WTC11 (cell line): ENCODE results near the gene NPLOC4. TPM values are rescaled to one million over a fixed set of nuclear protein-coding genes. Genes with fewer than 3 reads are reported as not detected.

Experiments
- CBFB ChIP-seq: sonication (generic); formaldehyde crosslinking; IDR thresholded peaks from 2 replicates; pipeline ENCODE4 v1.8.1; 2022; ENCODE audit warnings: mild to moderate bottlenecking, low read depth, missing genetic modification reagents
- CREB1 ChIP-seq: sonication (generic); formaldehyde crosslinking; IDR thresholded peaks from 2 replicates; pipeline ENCODE4 v1.8.0; 2023; ENCODE audit warnings: mild to moderate bottlenecking, missing genetic modification reagents
- ESRRA ChIP-seq: sonication (generic); formaldehyde crosslinking; IDR thresholded peaks from 2 replicates; pipeline ENCODE4 v1.8.1; 2022; ENCODE audit warnings: mild to moderate bottlenecking, missing genetic modification reagents, borderline replicate concordance
- FOXJ3 ChIP-seq: sonication (generic); formaldehyde crosslinking; IDR thresholded peaks from 2 replicates; pipeline ENCODE4 v1.9.0; 2021; ENCODE audit warnings: missing genetic modification reagents, mild to moderate bottlenecking, borderline replicate concordance
- FOXP1 ChIP-seq: sonication (generic); formaldehyde crosslinking; IDR thresholded peaks from 2 replicates; pipeline ENCODE4 v1.8.0; 2022; ENCODE audit warnings: missing genetic modification reagents, mild to moderate bottlenecking, moderate library complexity, borderline replicate concordance
- GABPB1 ChIP-seq: sonication (generic); formaldehyde crosslinking; IDR thresholded peaks from 2 replicates; pipeline ENCODE4 v1.8.1; 2023; ENCODE audit warnings: mild to moderate bottlenecking, missing genetic modification reagents
- MYBL2 ChIP-seq: sonication (generic); formaldehyde crosslinking; IDR thresholded peaks from 2 replicates; pipeline ENCODE4 v1.8.1; 2023; ENCODE audit warnings: mild to moderate bottlenecking, moderate library complexity, missing genetic modification reagents
- RELA ChIP-seq: sonication (generic); formaldehyde crosslinking; IDR thresholded peaks from 2 replicates; pipeline ENCODE4 v1.8.1; 2022; ENCODE audit warnings: missing genetic modification reagents, mild to moderate bottlenecking, borderline replicate concordance
- RORB ChIP-seq: fragments of 250-450 bp; sonication (Bioruptor Pico); IDR thresholded peaks from 2 replicates; pipeline ENCODE4 v1.9.0; 2021; ENCODE audit warnings: mild to moderate bottlenecking
- SP1 ChIP-seq: sonication (generic); formaldehyde crosslinking; conservative IDR thresholded peaks from 2 replicates; pipeline ENCODE4 v1.8.1; 2022; ENCODE audit warnings: missing genetic modification reagents
- TEAD1 ChIP-seq: sonication (generic); formaldehyde crosslinking; IDR thresholded peaks from 2 replicates; pipeline ENCODE4 v1.8.0; 2022; ENCODE audit warnings: mild to moderate bottlenecking, missing genetic modification reagents
- TP53 ChIP-seq: sonication (generic); formaldehyde crosslinking; IDR thresholded peaks from 2 replicates; pipeline ENCODE4 v1.8.1; 2023; ENCODE audit warnings: mild to moderate bottlenecking, missing genetic modification reagents
- ZNF416 ChIP-seq: fragments of 250-450 bp; sonication (Bioruptor Pico); IDR thresholded peaks from 2 replicates; pipeline ENCODE4 v1.9.0; 2021; ENCODE audit warnings: mild to moderate bottlenecking, inconsistent platforms
- ZNF423 ChIP-seq: fragments of 250-450 bp; sonication (Bioruptor Pico); IDR thresholded peaks from 2 replicates; pipeline ENCODE4 v2.1.2; 2022; ENCODE audit warnings: mild to moderate bottlenecking, moderate library complexity
- total RNA-seq: library from RNA; stranded (reverse); gene quantifications from 3 replicates; pipeline ENCODE4 v1.2.3, GENCODE V29; 2021
- TF ChIP-seq, protein P1 (sequence below): sonication (generic); formaldehyde crosslinking; IDR thresholded peaks from 2 replicates; pipeline ENCODE4 v1.8.0; 2023; ENCODE audit warnings: mild to moderate bottlenecking, missing genetic modification reagents
- TF ChIP-seq, protein P2 (sequence below): sonication (generic); formaldehyde crosslinking; IDR thresholded peaks from 2 replicates; pipeline ENCODE4 v1.8.0; 2022; ENCODE audit warnings: mild to moderate bottlenecking, missing genetic modification reagents
- TF ChIP-seq, protein P3 (sequence below): sonication (generic); formaldehyde crosslinking; IDR thresholded peaks from 2 replicates; pipeline ENCODE4 v1.8.1; 2022; ENCODE audit warnings: low read depth, mild to moderate bottlenecking, moderate library complexity, missing genetic modification reagents, borderline replicate concordance
- TF ChIP-seq, protein P4 (sequence below): sonication (generic); formaldehyde crosslinking; IDR thresholded peaks from 2 replicates; pipeline ENCODE4 v1.8.0; 2022; ENCODE audit warnings: mild to moderate bottlenecking, missing genetic modification reagents
- TF ChIP-seq, protein P5 (sequence below): sonication (generic); formaldehyde crosslinking; IDR thresholded peaks from 2 replicates; pipeline ENCODE4 v1.8.0; 2023; ENCODE audit warnings: missing genetic modification reagents, mild to moderate bottlenecking, borderline replicate concordance
- TF ChIP-seq, protein P6 (sequence below): fragments of 250-450 bp; sonication (Bioruptor Pico); conservative IDR thresholded peaks from 2 replicates; pipeline ENCODE4 v1.9.0; 2021; ENCODE audit warnings: mild to moderate bottlenecking
- TF ChIP-seq, protein P7 (sequence below): sonication (generic); formaldehyde crosslinking; IDR thresholded peaks from 2 replicates; pipeline ENCODE4 v1.8.1; 2023; ENCODE audit warnings: mild to moderate bottlenecking, moderate library complexity, missing genetic modification reagents
- TF ChIP-seq, protein P8 (sequence below): sonication (generic); formaldehyde crosslinking; IDR thresholded peaks from 2 replicates; pipeline ENCODE4 v1.8.1; 2022; ENCODE audit warnings: mild to moderate bottlenecking, missing genetic modification reagents, moderate library complexity, borderline replicate concordance

The NPLOC4 gene
- total RNA-seq, 1 experiment from 2014 or later = 83.5 TPM

DNA sequence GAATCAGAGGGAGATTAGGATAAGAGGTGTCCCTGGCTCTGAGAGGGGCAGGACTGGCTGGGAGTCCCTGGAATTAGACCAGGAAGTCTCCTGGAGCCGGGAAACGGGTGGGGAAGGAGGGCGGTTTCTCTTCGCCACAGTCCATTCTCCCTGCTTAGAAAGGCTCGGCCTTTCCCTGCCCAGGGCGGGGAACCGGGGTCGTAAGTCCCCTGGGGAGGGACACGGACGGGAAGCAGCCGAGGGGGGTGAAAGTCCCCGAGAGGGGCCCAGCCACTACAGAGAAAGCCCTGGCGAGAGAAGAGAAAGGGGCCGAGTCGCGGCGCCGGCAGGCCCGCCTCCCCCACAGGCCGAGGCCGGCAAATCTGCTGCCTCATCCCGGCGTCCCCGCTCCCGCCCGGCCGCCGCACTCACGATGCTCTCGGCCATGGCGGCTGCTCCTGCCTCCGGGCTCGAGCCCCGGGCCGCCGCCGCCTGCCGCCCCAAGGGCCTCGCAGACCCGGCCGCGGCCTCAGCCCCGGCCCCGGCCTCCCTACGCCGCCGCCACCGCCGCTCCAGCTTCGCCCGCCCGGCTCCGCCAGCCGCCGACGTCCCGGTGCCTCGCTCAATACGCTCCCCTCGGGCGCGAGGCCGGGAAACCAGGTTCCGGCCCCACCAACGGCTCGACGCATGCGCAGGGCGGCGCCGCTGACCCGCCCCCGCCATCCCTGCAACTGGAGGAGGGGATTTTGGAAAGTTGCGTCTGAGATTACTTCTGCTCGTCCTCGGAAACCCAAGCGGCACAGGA lies at the start of gene NPLOC4, which contains the start of gene TSPAN10 (continued):
- TF ChIP-seq, protein P1, sequence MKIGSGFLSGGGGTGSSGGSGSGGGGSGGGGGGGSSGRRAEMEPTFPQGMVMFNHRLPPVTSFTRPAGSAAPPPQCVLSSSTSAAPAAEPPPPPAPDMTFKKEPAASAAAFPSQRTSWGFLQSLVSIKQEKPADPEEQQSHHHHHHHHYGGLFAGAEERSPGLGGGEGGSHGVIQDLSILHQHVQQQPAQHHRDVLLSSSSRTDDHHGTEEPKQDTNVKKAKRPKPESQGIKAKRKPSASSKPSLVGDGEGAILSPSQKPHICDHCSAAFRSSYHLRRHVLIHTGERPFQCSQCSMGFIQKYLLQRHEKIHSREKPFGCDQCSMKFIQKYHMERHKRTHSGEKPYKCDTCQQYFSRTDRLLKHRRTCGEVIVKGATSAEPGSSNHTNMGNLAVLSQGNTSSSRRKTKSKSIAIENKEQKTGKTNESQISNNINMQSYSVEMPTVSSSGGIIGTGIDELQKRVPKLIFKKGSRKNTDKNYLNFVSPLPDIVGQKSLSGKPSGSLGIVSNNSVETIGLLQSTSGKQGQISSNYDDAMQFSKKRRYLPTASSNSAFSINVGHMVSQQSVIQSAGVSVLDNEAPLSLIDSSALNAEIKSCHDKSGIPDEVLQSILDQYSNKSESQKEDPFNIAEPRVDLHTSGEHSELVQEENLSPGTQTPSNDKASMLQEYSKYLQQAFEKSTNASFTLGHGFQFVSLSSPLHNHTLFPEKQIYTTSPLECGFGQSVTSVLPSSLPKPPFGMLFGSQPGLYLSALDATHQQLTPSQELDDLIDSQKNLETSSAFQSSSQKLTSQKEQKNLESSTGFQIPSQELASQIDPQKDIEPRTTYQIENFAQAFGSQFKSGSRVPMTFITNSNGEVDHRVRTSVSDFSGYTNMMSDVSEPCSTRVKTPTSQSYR = 0 out of 2 replicates have a peak, but pooled peaks have one; percentile 53
- TF ChIP-seq RELA (CRISPR knock-in tag) = no peak
- peak; percentile 82 for TF ChIP-seq TP53 (CRISPR knock-in tag)
- TF ChIP-seq, protein P2, sequence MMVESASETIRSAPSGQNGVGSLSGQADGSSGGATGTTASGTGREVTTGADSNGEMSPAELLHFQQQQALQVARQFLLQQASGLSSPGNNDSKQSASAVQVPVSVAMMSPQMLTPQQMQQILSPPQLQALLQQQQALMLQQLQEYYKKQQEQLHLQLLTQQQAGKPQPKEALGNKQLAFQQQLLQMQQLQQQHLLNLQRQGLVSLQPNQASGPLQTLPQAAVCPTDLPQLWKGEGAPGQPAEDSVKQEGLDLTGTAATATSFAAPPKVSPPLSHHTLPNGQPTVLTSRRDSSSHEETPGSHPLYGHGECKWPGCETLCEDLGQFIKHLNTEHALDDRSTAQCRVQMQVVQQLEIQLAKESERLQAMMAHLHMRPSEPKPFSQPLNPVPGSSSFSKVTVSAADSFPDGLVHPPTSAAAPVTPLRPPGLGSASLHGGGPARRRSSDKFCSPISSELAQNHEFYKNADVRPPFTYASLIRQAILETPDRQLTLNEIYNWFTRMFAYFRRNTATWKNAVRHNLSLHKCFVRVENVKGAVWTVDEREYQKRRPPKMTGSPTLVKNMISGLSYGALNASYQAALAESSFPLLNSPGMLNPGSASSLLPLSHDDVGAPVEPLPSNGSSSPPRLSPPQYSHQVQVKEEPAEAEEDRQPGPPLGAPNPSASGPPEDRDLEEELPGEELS (CRISPR knock-in tag) = peak; percentile 68; the same call in 1 of the 2 replicates
- TF ChIP-seq RORB (CRISPR knock-in tag) = no peak
- TF ChIP-seq, protein P3, sequence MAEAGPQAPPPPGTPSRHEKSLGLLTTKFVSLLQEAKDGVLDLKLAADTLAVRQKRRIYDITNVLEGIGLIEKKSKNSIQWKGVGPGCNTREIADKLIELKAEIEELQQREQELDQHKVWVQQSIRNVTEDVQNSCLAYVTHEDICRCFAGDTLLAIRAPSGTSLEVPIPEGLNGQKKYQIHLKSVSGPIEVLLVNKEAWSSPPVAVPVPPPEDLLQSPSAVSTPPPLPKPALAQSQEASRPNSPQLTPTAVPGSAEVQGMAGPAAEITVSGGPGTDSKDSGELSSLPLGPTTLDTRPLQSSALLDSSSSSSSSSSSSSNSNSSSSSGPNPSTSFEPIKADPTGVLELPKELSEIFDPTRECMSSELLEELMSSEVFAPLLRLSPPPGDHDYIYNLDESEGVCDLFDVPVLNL (CRISPR knock-in tag) = peak; percentile 72; the same call in 1 of the 2 replicates
- TF ChIP-seq FOXP1 (CRISPR knock-in tag) = peak; percentile 89
- TF ChIP-seq ESRRA (CRISPR knock-in tag) = 0 out of 2 replicates have a peak, but pooled peaks have one; percentile 47
- peak; percentile 75 for TF ChIP-seq GABPB1 (CRISPR knock-in tag)
- TF ChIP-seq ZNF416 (CRISPR knock-in tag) = peak; percentile 82; the same call in 1 of the 2 replicates
- TF ChIP-seq FOXJ3 (CRISPR knock-in tag) = no peak
- TF ChIP-seq, protein P4, sequence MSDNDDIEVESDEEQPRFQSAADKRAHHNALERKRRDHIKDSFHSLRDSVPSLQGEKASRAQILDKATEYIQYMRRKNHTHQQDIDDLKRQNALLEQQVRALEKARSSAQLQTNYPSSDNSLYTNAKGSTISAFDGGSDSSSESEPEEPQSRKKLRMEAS (CRISPR knock-in tag) = no peak; the same call in 1 of the 2 replicates
- TF ChIP-seq ZNF423 (CRISPR knock-in tag) = no peak
- peak; percentile 81; the same call in 1 of the 2 replicates for TF ChIP-seq TEAD1
- TF ChIP-seq, protein P5, sequence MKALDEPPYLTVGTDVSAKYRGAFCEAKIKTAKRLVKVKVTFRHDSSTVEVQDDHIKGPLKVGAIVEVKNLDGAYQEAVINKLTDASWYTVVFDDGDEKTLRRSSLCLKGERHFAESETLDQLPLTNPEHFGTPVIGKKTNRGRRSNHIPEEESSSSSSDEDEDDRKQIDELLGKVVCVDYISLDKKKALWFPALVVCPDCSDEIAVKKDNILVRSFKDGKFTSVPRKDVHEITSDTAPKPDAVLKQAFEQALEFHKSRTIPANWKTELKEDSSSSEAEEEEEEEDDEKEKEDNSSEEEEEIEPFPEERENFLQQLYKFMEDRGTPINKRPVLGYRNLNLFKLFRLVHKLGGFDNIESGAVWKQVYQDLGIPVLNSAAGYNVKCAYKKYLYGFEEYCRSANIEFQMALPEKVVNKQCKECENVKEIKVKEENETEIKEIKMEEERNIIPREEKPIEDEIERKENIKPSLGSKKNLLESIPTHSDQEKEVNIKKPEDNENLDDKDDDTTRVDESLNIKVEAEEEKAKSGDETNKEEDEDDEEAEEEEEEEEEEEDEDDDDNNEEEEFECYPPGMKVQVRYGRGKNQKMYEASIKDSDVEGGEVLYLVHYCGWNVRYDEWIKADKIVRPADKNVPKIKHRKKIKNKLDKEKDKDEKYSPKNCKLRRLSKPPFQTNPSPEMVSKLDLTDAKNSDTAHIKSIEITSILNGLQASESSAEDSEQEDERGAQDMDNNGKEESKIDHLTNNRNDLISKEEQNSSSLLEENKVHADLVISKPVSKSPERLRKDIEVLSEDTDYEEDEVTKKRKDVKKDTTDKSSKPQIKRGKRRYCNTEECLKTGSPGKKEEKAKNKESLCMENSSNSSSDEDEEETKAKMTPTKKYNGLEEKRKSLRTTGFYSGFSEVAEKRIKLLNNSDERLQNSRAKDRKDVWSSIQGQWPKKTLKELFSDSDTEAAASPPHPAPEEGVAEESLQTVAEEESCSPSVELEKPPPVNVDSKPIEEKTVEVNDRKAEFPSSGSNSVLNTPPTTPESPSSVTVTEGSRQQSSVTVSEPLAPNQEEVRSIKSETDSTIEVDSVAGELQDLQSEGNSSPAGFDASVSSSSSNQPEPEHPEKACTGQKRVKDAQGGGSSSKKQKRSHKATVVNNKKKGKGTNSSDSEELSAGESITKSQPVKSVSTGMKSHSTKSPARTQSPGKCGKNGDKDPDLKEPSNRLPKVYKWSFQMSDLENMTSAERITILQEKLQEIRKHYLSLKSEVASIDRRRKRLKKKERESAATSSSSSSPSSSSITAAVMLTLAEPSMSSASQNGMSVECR (CRISPR knock-in tag) = peak; percentile 43; the same call in 1 of the 2 replicates
- TF ChIP-seq CREB1 (CRISPR knock-in tag) = no peak
- peak; percentile 95 for TF ChIP-seq CBFB (CRISPR knock-in tag)
- TF ChIP-seq MYBL2 (CRISPR knock-in tag) = peak; percentile 61; the same call in 1 of the 2 replicates
- TF ChIP-seq, protein P6, sequence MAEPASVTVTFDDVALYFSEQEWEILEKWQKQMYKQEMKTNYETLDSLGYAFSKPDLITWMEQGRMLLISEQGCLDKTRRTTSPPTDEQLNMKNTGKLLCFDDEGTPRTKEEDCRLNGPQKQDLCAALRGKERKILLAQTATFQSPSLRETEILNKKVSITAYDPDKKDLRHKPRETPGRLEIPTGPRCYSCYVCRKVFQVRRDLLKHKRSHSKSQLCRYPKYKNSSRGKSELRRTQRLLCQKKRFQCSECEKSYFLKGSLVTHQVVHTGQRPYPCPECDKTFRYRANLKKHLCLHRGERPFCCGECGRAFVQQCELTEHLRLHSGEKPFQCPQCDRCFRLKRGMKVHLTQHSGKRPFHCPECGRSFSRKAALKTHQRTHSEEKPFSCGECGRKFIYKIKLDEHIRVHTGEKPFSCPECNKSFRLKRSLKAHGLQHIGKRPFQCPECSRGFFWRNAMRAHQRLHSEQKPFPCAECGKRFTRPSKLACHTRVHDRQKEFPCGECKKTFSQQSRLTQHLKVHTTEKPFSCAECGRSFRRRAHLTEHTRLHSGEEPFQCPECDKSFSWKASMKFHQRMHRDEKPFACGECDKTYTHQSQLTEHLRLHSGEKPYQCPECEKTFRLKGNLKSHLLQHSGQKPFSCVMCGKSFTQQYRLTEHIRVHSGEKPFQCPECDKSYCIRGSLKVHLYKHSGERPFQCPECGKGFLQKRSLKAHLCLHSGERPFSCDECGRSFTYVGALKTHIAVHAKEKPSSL (CRISPR knock-in tag) = no peak
- TF ChIP-seq, protein P7, sequence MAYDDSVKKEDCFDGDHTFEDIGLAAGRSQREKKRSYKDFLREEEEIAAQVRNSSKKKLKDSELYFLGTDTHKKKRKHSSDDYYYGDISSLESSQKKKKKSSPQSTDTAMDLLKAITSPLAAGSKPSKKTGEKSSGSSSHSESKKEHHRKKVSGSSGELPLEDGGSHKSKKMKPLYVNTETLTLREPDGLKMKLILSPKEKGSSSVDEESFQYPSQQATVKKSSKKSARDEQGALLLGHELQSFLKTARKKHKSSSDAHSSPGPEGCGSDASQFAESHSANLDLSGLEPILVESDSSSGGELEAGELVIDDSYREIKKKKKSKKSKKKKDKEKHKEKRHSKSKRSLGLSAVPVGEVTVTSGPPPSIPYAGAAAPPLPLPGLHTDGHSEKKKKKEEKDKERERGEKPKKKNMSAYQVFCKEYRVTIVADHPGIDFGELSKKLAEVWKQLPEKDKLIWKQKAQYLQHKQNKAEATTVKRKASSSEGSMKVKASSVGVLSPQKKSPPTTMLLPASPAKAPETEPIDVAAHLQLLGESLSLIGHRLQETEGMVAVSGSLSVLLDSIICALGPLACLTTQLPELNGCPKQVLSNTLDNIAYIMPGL (CRISPR knock-in tag) = peak; percentile 73
- peak; percentile 94 for TF ChIP-seq SP1 (CRISPR knock-in tag)
- TF ChIP-seq, protein P8, sequence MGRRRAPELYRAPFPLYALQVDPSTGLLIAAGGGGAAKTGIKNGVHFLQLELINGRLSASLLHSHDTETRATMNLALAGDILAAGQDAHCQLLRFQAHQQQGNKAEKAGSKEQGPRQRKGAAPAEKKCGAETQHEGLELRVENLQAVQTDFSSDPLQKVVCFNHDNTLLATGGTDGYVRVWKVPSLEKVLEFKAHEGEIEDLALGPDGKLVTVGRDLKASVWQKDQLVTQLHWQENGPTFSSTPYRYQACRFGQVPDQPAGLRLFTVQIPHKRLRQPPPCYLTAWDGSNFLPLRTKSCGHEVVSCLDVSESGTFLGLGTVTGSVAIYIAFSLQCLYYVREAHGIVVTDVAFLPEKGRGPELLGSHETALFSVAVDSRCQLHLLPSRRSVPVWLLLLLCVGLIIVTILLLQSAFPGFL (CRISPR knock-in tag) = no peak
